A549 (cell line): ENCODE measurements around the gene DEFB128. TPM values are rescaled to one million over a fixed set of nuclear protein-coding genes. Genes with fewer than 3 reads are reported as not detected.

Source experiments
- ATAC-seq, 2 experiments: fragments of 200-7000 bp in 1 of 2; fragments of >200 bp in 1 of 2; cut with Nextera tagmentation in 1 of 2; cut with Tn5 transposase in 1 of 2; 3 replicates each; pipeline versions ENCODE4 v1.8.0 to v1.9.1; 2018 to 2020; ENCODE audit warnings: mild to moderate bottlenecking in 1 of 2, moderate library complexity in 1 of 2
- CTCF ChIA-PET: fragments of 300-600 bp; sonication (Branson Sonifier 250); formaldehyde crosslinking; extraction: SDS; loops from one replicate; lab custom pipeline; 2021; ENCODE audit warnings: antibody characterized with exemption, inconsistent platforms; lab: Yijun Ruan, JAX
- POLR2A ChIA-PET: fragments of 350-600 bp; formaldehyde crosslinking; extraction: SDS; loops from one replicate; lab custom pipeline; 2021; ENCODE audit warnings: antibody characterized with exemption, inconsistent platforms; lab: Yijun Ruan, JAX
- DNase-seq, 2 experiments: peaks; one replicate each; pipeline versions ENCODE4 v3.0.0 to v3.0.0-alpha.2; 2011 to 2016; ENCODE audit warnings: low read depth in 1 of 2, low spot score in 1 of 2
- FAIRE-seq: peaks from 2 replicates; lab custom pipeline; 2011; peaks lifted over from hg19 to GRCh38; lab: Jason Lieb, UNC
- H3K27ac ChIP-seq, 2 experiments: fragments of >200 bp; sonication (Bioruptor Twin); formaldehyde crosslinking; 3 replicates each; pipeline ENCODE4 v1.5.1; 2016 to 2017
- H3K4me1 ChIP-seq: fragments of >200 bp; sonication (Bioruptor Twin); formaldehyde crosslinking; 3 replicates; pipeline ENCODE4 v1.6.1; 2016
- H3K4me2 ChIP-seq: fragments of >200 bp; sonication (Bioruptor Twin); formaldehyde crosslinking; 3 replicates; pipeline ENCODE4 v1.6.1; 2016
- H3K4me3 ChIP-seq: fragments of >200 bp; sonication (Bioruptor Twin); formaldehyde crosslinking; 3 replicates; pipeline ENCODE4 v1.5.1; 2016
- H3K9me3 ChIP-seq: fragments of >200 bp; sonication (Bioruptor Twin); formaldehyde crosslinking; 3 replicates; pipeline ENCODE4 v1.6.1; 2016
- ATOH8 ChIP-seq: fragments of 250-450 bp; sonication (Bioruptor Pico); IDR thresholded peaks from 2 replicates; pipeline ENCODE4 v1.5.0; 2020; ENCODE audit warnings: low read depth, mild to moderate bottlenecking, moderate library complexity
- CBX2 ChIP-seq: fragments of 200-600 bp; sonication (generic); IDR thresholded peaks from 2 replicates; pipeline ENCODE4 v1.6.1; 2016; ENCODE audit warnings: low read depth, mild to moderate bottlenecking, borderline replicate concordance
- CHD2 ChIP-seq: fragments of 150-350 bp; IDR thresholded peaks from 2 replicates; pipeline ENCODE4 v1.6.1; 2014; ENCODE audit warnings: low read length; ENCODE audit not compliant: partially characterized antibody
- FOSB ChIP-seq: fragments of 250-450 bp; sonication (Bioruptor Pico); IDR thresholded peaks from 2 replicates; pipeline ENCODE4 v1.5.0; 2020; ENCODE audit warnings: mild to moderate bottlenecking, moderate library complexity
- GATA3 ChIP-seq: IDR thresholded peaks from 2 replicates; pipeline ENCODE4 v1.6.1; 2012; ENCODE audit warnings: borderline replicate concordance
- HES2 ChIP-seq: fragments of >200 bp; sonication (Bioruptor Twin); formaldehyde crosslinking; IDR thresholded peaks from 2 replicates; pipeline ENCODE4 v1.6.1; 2016
- HOXA7 ChIP-seq: fragments of 250-450 bp; sonication (Bioruptor Pico); IDR thresholded peaks from 2 replicates; pipeline ENCODE4 v1.5.0; 2020; ENCODE audit warnings: mild to moderate bottlenecking, moderate library complexity
- HOXB13 ChIP-seq: fragments of 250-450 bp; sonication (Bioruptor Pico); IDR thresholded peaks from 2 replicates; pipeline ENCODE4 v1.5.0; 2020; ENCODE audit warnings: low read depth, mild to moderate bottlenecking, moderate library complexity
- KDM1A ChIP-seq: fragments of 200-600 bp; sonication (generic); IDR thresholded peaks from 2 replicates; pipeline ENCODE4 v1.6.1; 2016; ENCODE audit warnings: low read depth, mild to moderate bottlenecking
- KDM5A ChIP-seq: fragments of 200-600 bp; sonication (generic); IDR thresholded peaks from 2 replicates; pipeline ENCODE4 v1.6.1; 2016; ENCODE audit warnings: antibody characterized with exemption, mild to moderate bottlenecking
- MAFK ChIP-seq: fragments of 450-650 bp; IDR thresholded peaks from 2 replicates; pipeline ENCODE4 v1.6.1; 2014; ENCODE audit not compliant: partially characterized antibody
- MAX ChIP-seq: IDR thresholded peaks from 2 replicates; pipeline ENCODE4 v1.6.1; 2012
- MYC ChIP-seq: IDR thresholded peaks from 2 replicates; pipeline ENCODE4 v1.6.1; 2012; ENCODE audit warnings: mild to moderate bottlenecking, inconsistent platforms, low read length, improper control_type of control experiment, borderline replicate concordance
- NPAS2 ChIP-seq: fragments of 250-450 bp; sonication (Bioruptor Pico); IDR thresholded peaks from 2 replicates; pipeline ENCODE4 v1.8.0; 2022; ENCODE audit warnings: mild to moderate bottlenecking, moderate library complexity, borderline replicate concordance
- PHF8 ChIP-seq: fragments of 200-600 bp; sonication (generic); IDR thresholded peaks from 2 replicates; pipeline ENCODE4 v1.6.1; 2016; ENCODE audit warnings: low read depth, mild to moderate bottlenecking, antibody characterized with exemption, moderate library complexity, borderline replicate concordance
- POLR2AphosphoS2 ChIP-seq: conservative IDR thresholded peaks from 2 replicates; pipeline ENCODE4 v1.6.1; 2012; ENCODE audit warnings: low read length, improper control_type of control experiment, inconsistent platforms
- RCOR1 ChIP-seq: fragments of 150-350 bp; IDR thresholded peaks from 2 replicates; pipeline ENCODE4 v1.6.1; 2014; ENCODE audit warnings: antibody characterized with exemption, low read length, low read depth
- SMC3 ChIP-seq: fragments of >200 bp; sonication (Bioruptor Twin); formaldehyde crosslinking; IDR thresholded peaks from 3 replicates; pipeline ENCODE4 v1.6.1; 2018; ENCODE audit warnings: inconsistent platforms
- SREBF2 ChIP-seq: fragments of 450-650 bp; IDR thresholded peaks from 2 replicates; pipeline ENCODE4 v1.6.1; 2014; ENCODE audit warnings: mild to moderate bottlenecking, moderate library complexity
- TFCP2L1 ChIP-seq: fragments of 250-450 bp; sonication (Bioruptor Pico); IDR thresholded peaks from 2 replicates; pipeline ENCODE4 v1.5.0; 2021; ENCODE audit warnings: mild to moderate bottlenecking
- WGBS: methylation state at CpG from one replicate; pipeline ENCODE4 v1.1.6; 2017; ENCODE audit errors: missing lambda C conversion rate; 5-methylcytosine and 5-hydroxymethylcytosine counted together
- polyA plus RNA-seq, 4 experiments: library from polyadenylated mRNA; depleted of rRNA in 3 of 4; stranded (reverse); fragments of >200 nt; fragmentation: RNase III in 1 of 4; extraction: RNeasy Plus Mini Kit Qiagen cat#74134 plus additional on column Dnase treatment in 1 of 4; gene quantifications; 2 replicates in 3 of 4; 3 replicates in 1 of 4; pipeline ENCODE4 v1.2.3, GENCODE V29; 2011 to 2017
- TF ChIP-seq, protein P1 (sequence below): fragments of 150-350 bp; IDR thresholded peaks from 2 replicates; pipeline ENCODE4 v1.6.1; 2014; ENCODE audit warnings: low read depth, mild to moderate bottlenecking, low read length

Gene DEFB128
- polyA plus RNA-seq, 2 of the 4 experiments (the other 2 are of a cell fraction) = not detected

- no peak for TF ChIP-seq KDM5A
- TF ChIP-seq, all 56 proteins: peak for 3
Observed at GRCh38 chr20:219290-220115, 30.0 kb upstream of the DEFB128 start (continued).

- Histone ChIP-seq H3K9me3 (no peaks in the 10 kb centered on the region), H3K4me2 (no peak overlapping the region), H3K27ac (no peak overlapping the region), H3K4me3 (no peak overlapping the region), H3K4me1 (no peaks in the 10 kb centered on the region)
- no peak for DNase-seq
- TF ChIP-seq KDM5A (no peak), POLR2AphosphoS2 (no peak), SREBF2 (no peak), FOSB (CRISPR knock-in tag) (no peak), HOXB13 (no peak), MAX (no peak), ATOH8 (CRISPR knock-in tag) (no peak), PHF8 (no peak), SMC3 (no peak), HOXA7 (CRISPR knock-in tag) (no peak), NPAS2 (CRISPR knock-in tag) (no peak), RCOR1 (no peak), CBX2 (no peak), TFCP2L1 (no peak)
- TF ChIP-seq, protein P1, sequence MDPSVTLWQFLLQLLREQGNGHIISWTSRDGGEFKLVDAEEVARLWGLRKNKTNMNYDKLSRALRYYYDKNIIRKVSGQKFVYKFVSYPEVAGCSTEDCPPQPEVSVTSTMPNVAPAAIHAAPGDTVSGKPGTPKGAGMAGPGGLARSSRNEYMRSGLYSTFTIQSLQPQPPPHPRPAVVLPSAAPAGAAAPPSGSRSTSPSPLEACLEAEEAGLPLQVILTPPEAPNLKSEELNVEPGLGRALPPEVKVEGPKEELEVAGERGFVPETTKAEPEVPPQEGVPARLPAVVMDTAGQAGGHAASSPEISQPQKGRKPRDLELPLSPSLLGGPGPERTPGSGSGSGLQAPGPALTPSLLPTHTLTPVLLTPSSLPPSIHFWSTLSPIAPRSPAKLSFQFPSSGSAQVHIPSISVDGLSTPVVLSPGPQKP = no peak
- FAIRE-seq = no peak
- 19% methylated on average over 1 of the region's 1 CpG for WGBS
- POLR2A ChIA-PET = no interaction called here
- no peak for ATAC-seq
- CTCF ChIA-PET = interaction anchor here (2.4 kb wide), 1 partner anchor 114 kb away, joined by 6 read pairs; no protein-coding TSS in a partner anchor
Observed at GRCh38 chr20:217266-217665, 27.8 kb upstream of the DEFB128 start.

DNA sequence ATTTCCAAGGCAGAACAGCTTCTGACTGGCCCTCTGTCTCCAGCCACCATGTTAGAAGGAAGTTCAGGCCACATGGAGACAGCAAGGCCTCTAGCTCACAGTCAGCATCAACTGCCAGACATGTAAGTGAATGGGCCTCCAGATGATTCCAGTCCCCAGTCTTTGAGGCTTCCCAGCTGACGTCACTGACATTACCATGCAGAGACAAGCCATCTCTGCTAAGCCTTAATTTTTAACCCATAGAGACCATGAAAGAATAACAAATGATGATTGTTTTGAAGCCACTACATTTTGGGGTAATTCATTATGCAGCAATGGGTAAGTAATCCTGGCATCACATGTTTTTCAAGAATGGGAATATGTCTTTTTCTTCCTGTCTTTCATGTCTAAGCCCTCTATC is 26.3 kb upstream of the DEFB128 start:
- WGBS = 76% methylated on average over 1 of the region's 1 CpG
- CTCF ChIA-PET = interaction anchor here (2.4 to 3.0 kb wide), 2 partner anchors 10 to 115 kb away, joined by 6 to 8 read pairs; partner anchors contain the start of gene DEFB129
- no peak for FAIRE-seq

GRCh38 chr20:214383-214782 is 24.9 kb upstream of the DEFB128 start:
- ChIA-PET CTCF (interaction anchor here (0.6 to 3.0 kb wide), 5 partner anchors 12 to 219 kb away, joined by 3 to 8 read pairs (median 4); partner anchors contain the start of gene DEFB129), POLR2A (no interaction called here)
- DNase-seq = no peak
- Histone ChIP-seq H3K27ac (no peak overlapping the region), H3K4me3 (no peak overlapping the region), H3K4me1 (no peaks in the 10 kb centered on the region), H3K4me2 (no peak overlapping the region), H3K9me3 (no peaks in the 10 kb centered on the region)
- no peak for ATAC-seq
- WGBS = 25% methylated on average over 2 of the region's 2 CpGs
- TF ChIP-seq HES2 (no peak), GATA3 (no peak), MAFK (peak; percentile 80), CHD2 (no peak)
- FAIRE-seq = peak; percentile 79

More for the DNA sequence above, 26.3 kb upstream of the DEFB128 start:
- no peak for DNase-seq
- no peaks in the 10 kb centered on the region for H3K9me3 ChIP-seq
- TF ChIP-seq KDM1A = no peak
- TF ChIP-seq MYC = no peak
- ATAC-seq = no peak
- POLR2A ChIA-PET = no interaction called here
- no peak overlapping the region for H3K27ac ChIP-seq
- H3K4me3 ChIP-seq = no peak overlapping the region
- H3K4me1 ChIP-seq = no peaks in the 10 kb centered on the region
- H3K4me2 ChIP-seq = no peak overlapping the region
